K562 (cell line): ENCODE data around the gene GJA8. TPM values are rescaled to one million over a fixed set of nuclear protein-coding genes. Genes with fewer than 3 reads are reported as not detected.

ENCODE experiments used
- ATAC-seq: fragments of 200-7000 bp; cut with Tn5 transposase; 3 replicates; pipeline ENCODE4 v1.9.1; 2020; ENCODE audit warnings: moderate library complexity
- BruUV-seq: library from RNA; stranded (reverse); fragments of 400-500 nt; replicated peaks from 2 replicates; lab custom pipeline; 2021; lab: Mats Ljungman, UMichigan
- CTCF ChIA-PET: fragments of 300-600 bp; formaldehyde crosslinking; extraction: SDS; loops from one replicate; lab custom pipeline; 2021; ENCODE audit warnings: low intra/inter-chr PET ratio; lab: Yijun Ruan, JAX
- POLR2A ChIA-PET: fragments of 300-600, 350-650 bp; sonication (Branson Sonifier 250); formaldehyde crosslinking; extraction: SDS; loops from one replicate; lab custom pipeline; 2021; ENCODE audit warnings: antibody characterized with exemption, inconsistent platforms; lab: Yijun Ruan, JAX
- DNase-seq, 4 experiments: peaks; one replicate each; pipeline versions ENCODE4 v3.0.0 to v3.0.0-alpha.2; 2011 to 2018; ENCODE audit warnings: low spot score in 3 of 4, mixed read lengths in 3 of 4; ENCODE audit errors: extremely low read depth in 1 of 4
- FAIRE-seq: peaks from 2 replicates; lab custom pipeline; 2011; peaks lifted over from hg19 to GRCh38; lab: Jason Lieb, UNC
- H2AFZ ChIP-seq: 2 replicates; pipeline ENCODE4 v1.6.0; 2011; ENCODE audit warnings: low read depth, low read length, control low read depth, inconsistent platforms
- H3K27ac ChIP-seq: fragments of 200-600 bp; 3 replicates; pipeline ENCODE4 v1.8.0; 2011; ENCODE audit warnings: low read depth, mild to moderate bottlenecking, control low read depth, inconsistent platforms, low read length, moderate library complexity, mixed read lengths; ENCODE audit errors: extremely low read depth
- H3K27me3 ChIP-seq, 2 experiments: fragments of 300-600 bp in 1 of 2; 2 replicates in 1 of 2; 3 replicates in 1 of 2; pipeline versions ENCODE4 v1.6.0 to v1.8.0; 2011; ENCODE audit warnings: inconsistent platforms in 2 of 2, low read length in 2 of 2, mild to moderate bottlenecking in 1 of 2, mixed read lengths in 1 of 2, moderate library complexity in 1 of 2; ENCODE audit not compliant: control insufficient read depth in 2 of 2, insufficient read depth in 2 of 2
- H3K36me3 ChIP-seq: fragments of 300-600 bp; 3 replicates; pipeline ENCODE4 v1.8.0; 2011; ENCODE audit warnings: mild to moderate bottlenecking, low read length, inconsistent platforms; ENCODE audit not compliant: control insufficient read depth, insufficient read depth
- H3K4me1 ChIP-seq, 2 experiments: fragments of 200-600 bp in 1 of 2; replicated peaks in 1 of 2; 2 replicates in 1 of 2; 3 replicates in 1 of 2; pipeline versions ENCODE4 v1.5.1 to v1.8.0; 2011; ENCODE audit warnings: inconsistent platforms in 2 of 2, low read length in 2 of 2, mild to moderate bottlenecking in 1 of 2, mixed read lengths in 1 of 2, moderate library complexity in 1 of 2; ENCODE audit not compliant: control insufficient read depth in 2 of 2, insufficient read depth in 2 of 2
- H3K4me2 ChIP-seq: 2 replicates; pipeline ENCODE4 v1.6.1; 2011; ENCODE audit warnings: low read length, control low read depth, inconsistent platforms, mixed read lengths; ENCODE audit not compliant: insufficient read depth
- H3K4me3 ChIP-seq: fragments of 200-600 bp; sonication (generic), shearing (Covaris generic); 2 replicates; pipeline ENCODE4 v1.5.1; 2016; ENCODE audit warnings: control low read depth, inconsistent platforms
- H3K79me2 ChIP-seq: fragments of 200-600 bp; 3 replicates; pipeline ENCODE4 v1.8.0; 2011; ENCODE audit warnings: low read length, inconsistent platforms; ENCODE audit not compliant: control insufficient read depth, insufficient read depth
- H3K9ac ChIP-seq, 2 experiments: 2 replicates each; pipeline versions ENCODE4 v1.6.0 to v1.6.1; 2011; ENCODE audit warnings: low read depth in 2 of 2, low read length in 2 of 2, control low read depth in 1 of 2, inconsistent platforms in 1 of 2, mild to moderate bottlenecking in 1 of 2, mixed read lengths in 1 of 2; ENCODE audit not compliant: insufficient read depth in 1 of 2
- H3K9me1 ChIP-seq: one replicate; pipeline ENCODE4 v1.6.0; 2011; ENCODE audit warnings: inconsistent platforms, mild to moderate bottlenecking, low read length, moderate library complexity; ENCODE audit not compliant: control insufficient read depth, insufficient read depth
- H3K9me3 ChIP-seq: replicated peaks from 2 replicates; pipeline ENCODE4 v1.5.1; 2011; ENCODE audit warnings: low read depth, low read length, inconsistent platforms; ENCODE audit not compliant: control insufficient read depth, insufficient read depth
- H4K20me1 ChIP-seq: replicated peaks from 2 replicates; pipeline ENCODE4 v1.6.1; 2011; ENCODE audit warnings: low read length, inconsistent platforms, mixed read lengths; ENCODE audit not compliant: control insufficient read depth, insufficient read depth
- BCLAF1 ChIP-seq, 2 experiments: fragments of 450-650 bp in 1 of 2; IDR thresholded peaks; 2 replicates each; pipeline ENCODE4 v1.6.1; 2011 to 2017; ENCODE audit warnings: low read depth in 2 of 2, antibody characterized with exemption in 1 of 2, borderline replicate concordance in 1 of 2, low read length in 1 of 2, mild to moderate bottlenecking in 1 of 2, mixed read lengths in 1 of 2; ENCODE audit not compliant: control insufficient read depth in 1 of 2
- CHD1 ChIP-seq: fragments of 200-600 bp; sonication (generic); IDR thresholded peaks from one replicate; pipeline ENCODE4 v1.6.1; 2012; ENCODE audit warnings: mild to moderate bottlenecking, moderate library complexity, low read length, inconsistent platforms
- ETV5 ChIP-seq: sonication (generic); formaldehyde crosslinking; IDR thresholded peaks from 2 replicates; pipeline ENCODE4 v1.4.0; 2020; ENCODE audit warnings: low read depth, mild to moderate bottlenecking, missing genetic modification reagents
- FOSL1 ChIP-seq: fragments of 200-800 bp; sonication (Bioruptor generic); conservative IDR thresholded peaks from 2 replicates; pipeline ENCODE4 v1.6.1; 2016; ENCODE audit warnings: missing genetic modification characterization, missing compliant biosample characterization
- GTF3C2 ChIP-seq: IDR thresholded peaks from 3 replicates; pipeline ENCODE4 v1.6.1; 2011; ENCODE audit warnings: borderline replicate concordance, mild to moderate bottlenecking, moderate library complexity; ENCODE audit not compliant: insufficient read length; ENCODE audit errors: extremely low read depth
- L3MBTL2 ChIP-seq: fragments of 450-650 bp; IDR thresholded peaks from 2 replicates; pipeline ENCODE4 v1.6.1; 2016; ENCODE audit warnings: mild to moderate bottlenecking, moderate library complexity
- MIER1 ChIP-seq: fragments of 450-650 bp; IDR thresholded peaks from 2 replicates; pipeline ENCODE4 v1.6.1; 2016; ENCODE audit warnings: antibody characterized with exemption, mild to moderate bottlenecking, low read depth
- RFX1 ChIP-seq: fragments of 450-650 bp; IDR thresholded peaks from 2 replicates; pipeline ENCODE4 v1.6.1; 2016; ENCODE audit warnings: mild to moderate bottlenecking, moderate library complexity
- ZBTB17 ChIP-seq: fragments of 450-650 bp; formaldehyde crosslinking; IDR thresholded peaks from 2 replicates; pipeline ENCODE4 v1.4.0; 2020; ENCODE audit warnings: mild to moderate bottlenecking
- WGBS: fragments of 100-300 bp; shearing (Covaris generic); methylation state at CpG from one replicate; pipeline ENCODE4 v1.1.6; 2016; ENCODE audit warnings: low coverage, mixed read lengths; ENCODE audit not compliant: insufficient coverage; ENCODE audit errors: missing lambda C conversion rate; 5-methylcytosine and 5-hydroxymethylcytosine counted together
- in situ Hi-C: fragments of 300-500 bp; cut with MboI; formaldehyde crosslinking; loops from 4 replicates; pipeline ENCODE4 v1.15.0; 2018; ENCODE audit warnings: inconsistent platforms, mixed read lengths
- intact Hi-C: fragments of 100-400 bp; cut with micrococcal nuclease; formaldehyde crosslinking; loops from 2 replicates; pipeline ENCODE4 v1.14.2; 2022
- polyA plus RNA-seq, 8 experiments: library from polyadenylated mRNA; depleted of rRNA in 4 of 8; stranded (reverse) in 5 of 8; unstranded in 3 of 8; fragments of >200 nt; fragmentation: Nextera tagmentation in 2 of 8; fragmentation: Illumina TruSeq in 1 of 8; extraction: Ambion mirVana in 2 of 8; extraction: Trizol in 1 of 8; gene quantifications; 2 replicates each; pipeline versions ENCODE4 v1.2.1 to v1.2.3, GENCODE V29; 2011 to 2014; ENCODE audit warnings: inconsistent platforms in 1 of 8, missing spikeins in 1 of 8
- total RNA-seq, 7 experiments: library from RNA; depleted of rRNA in 6 of 7; stranded (reverse); fragments of >200 nt in 6 of 7; fragmentation: Illumina TruSeq in 2 of 7; extraction: Trizol in 2 of 7; gene quantifications; 2 replicates each; pipeline versions ENCODE4 v1.2.1 to v1.2.3, GENCODE V29; 2011 to 2021; ENCODE audit warnings: low replicate concordance in 1 of 7

Gene GJA8
- total and polyA plus RNA-seq, 9 of the 15 experiments (the other 6 are each of a cell fraction or from before 2014, with no cell fraction given) = not detected

GRCh38 chr1:147912553-147912952, 10.0 kb downstream of the GJA8 start (continued):
- no peak for TF ChIP-seq GTF3C2
- TF ChIP-seq BCLAF1 (IDR thresholded peaks at IDR 0.05; ENCODE audit: borderline replicate concordance in 1 of 2, control insufficient read depth in 1 of 2, low read depth in 2 of 2, low read length in 1 of 2) = no peak

- Histone ChIP-seq H3K9ac (no peak overlapping the region), H3K4me1 (no peaks in the 10 kb centered on the region), H3K36me3 (no peaks in the 10 kb centered on the region), H3K4me2 (no peak overlapping the region), H3K27me3 (peaks cover 13 to 17% of the 10 kb centered on the region in 2 experiments), H3K27ac (no peak overlapping the region), H4K20me1 (no peaks in the 10 kb centered on the region), H3K9me1 (no peaks in the 10 kb centered on the region), H3K4me3 (no peak overlapping the region), H3K79me2 (no peaks in the 10 kb centered on the region), H2AFZ (no peak overlapping the region), H3K9me3 (no peaks in the 10 kb centered on the region)
- no TSS peak for BruUV-seq
- CTCF ChIA-PET = no interaction called here
- WGBS = 5% methylated on average over 7 of the region's 7 CpGs
- intact Hi-C loops = no loop called here
- no peak for FAIRE-seq
- no peak for DNase-seq
- POLR2A ChIA-PET = interaction anchor here (0.6 kb wide), 1 partner anchor 289 kb away, joined by 3 read pairs; no protein-coding TSS in a partner anchor
- no peak for TF ChIP-seq ZBTB17 (CRISPR knock-in tag)
- TF ChIP-seq L3MBTL2 = no peak
- no peak for TF ChIP-seq CHD1
- no peak for TF ChIP-seq MIER1
- no peak for TF ChIP-seq ETV5 (CRISPR knock-in tag)
- peak; percentile 61 for TF ChIP-seq FOSL1
- TF ChIP-seq RFX1 = peak; percentile 9; the same call in 1 of the 2 replicates
- ATAC-seq = no peak
- in situ Hi-C loops = no loop called here
Observed at GRCh38 chr1:147913362-147913942, 10.9 kb downstream of the GJA8 start.
